Keratinocyte (primary cell): ENCODE results near the gene SMIM7. TPM values are rescaled to one million over a fixed set of nuclear protein-coding genes. Genes with fewer than 3 reads are reported as not detected.
A peak's percentile ranks its signal among the peaks of the same experiment; 100 is the strongest.

Experiments
- DNase-seq: peaks from one replicate; pipeline ENCODE4 v3.0.0-alpha.2; 2011; ENCODE audit warnings: low read depth, missing footprints, low spot score
- FAIRE-seq: peaks from 2 replicates; lab custom pipeline; 2011; peaks lifted over from hg19 to GRCh38; lab: Jason Lieb, UNC
- H2AFZ ChIP-seq: 2 replicates; pipeline ENCODE4 v1.6.0; 2012; ENCODE audit warnings: low read length, control low read depth, inconsistent platforms; ENCODE audit not compliant: control insufficient read depth
- H3K27ac ChIP-seq: 2 replicates; pipeline ENCODE4 v1.5.1; 2011; ENCODE audit warnings: low read length; ENCODE audit not compliant: control insufficient read depth, insufficient read depth
- H3K27me3 ChIP-seq: 3 replicates; pipeline ENCODE4 v1.6.0; 2011; ENCODE audit warnings: low read length; ENCODE audit not compliant: control insufficient read depth, insufficient read depth; ENCODE audit errors: extremely low read depth
- H3K36me3 ChIP-seq, 2 experiments: 2 replicates in 1 of 2; 3 replicates in 1 of 2; pipeline ENCODE4 v1.5.1; 2011; ENCODE audit warnings: low read length in 2 of 2, mild to moderate bottlenecking in 1 of 2; ENCODE audit not compliant: control insufficient read depth in 2 of 2, insufficient read depth in 2 of 2; ENCODE audit errors: extremely low read depth in 1 of 2
- H3K4me1 ChIP-seq: 3 replicates; pipeline ENCODE4 v1.5.1; 2011; ENCODE audit warnings: low read length; ENCODE audit not compliant: control insufficient read depth, insufficient read depth; ENCODE audit errors: extremely low read depth
- H3K4me2 ChIP-seq: 3 replicates; pipeline ENCODE4 v1.6.0; 2011; ENCODE audit warnings: low read depth, low read length; ENCODE audit not compliant: control insufficient read depth, insufficient read depth; ENCODE audit errors: extremely low read depth
- H3K4me3 ChIP-seq, 3 experiments: fragments of 200-600 bp in 1 of 3; sonication (generic) in 1 of 3; 2 replicates in 2 of 3; 3 replicates in 1 of 3; pipeline ENCODE4 v1.5.1; 2011 to 2016; ENCODE audit warnings: low read length in 3 of 3, mild to moderate bottlenecking in 3 of 3, control low read depth in 2 of 3, inconsistent platforms in 1 of 3, low read depth in 1 of 3, mixed read lengths in 1 of 3, mixed run types in 1 of 3, moderate library complexity in 1 of 3; ENCODE audit not compliant: control insufficient read depth in 2 of 3, insufficient read depth in 2 of 3; ENCODE audit errors: extremely low read depth in 1 of 3
- H3K79me2 ChIP-seq: 2 replicates; pipeline ENCODE4 v1.6.0; 2012; ENCODE audit warnings: low read length; ENCODE audit not compliant: control insufficient read depth, insufficient read depth
- H3K9ac ChIP-seq: 3 replicates; pipeline ENCODE4 v1.6.0; 2011; ENCODE audit warnings: low read length; ENCODE audit not compliant: control insufficient read depth, insufficient read depth; ENCODE audit errors: extremely low read depth
- H3K9me1 ChIP-seq: 3 replicates; pipeline ENCODE4 v1.6.0; 2011; ENCODE audit warnings: low read length; ENCODE audit not compliant: control insufficient read depth, insufficient read depth; ENCODE audit errors: extremely low read depth
- H3K9me3 ChIP-seq: 2 replicates; pipeline ENCODE4 v1.5.1; 2012; ENCODE audit warnings: low read depth, low read length; ENCODE audit not compliant: control insufficient read depth
- H4K20me1 ChIP-seq: 3 replicates; pipeline ENCODE4 v1.6.0; 2011; ENCODE audit warnings: low read length; ENCODE audit not compliant: control insufficient read depth, insufficient read depth; ENCODE audit errors: extremely low read depth
- EZH2 ChIP-seq: IDR thresholded peaks from one replicate; pipeline ENCODE4 v1.6.1; 2012; ENCODE audit warnings: inconsistent platforms, mild to moderate bottlenecking, low read length, moderate library complexity
- dilution Hi-C: fragments of 300-500 bp; cut with MboI; formaldehyde crosslinking; loops from one replicate; pipeline ENCODE4 v1.7.0; 2020; ENCODE audit warnings: low sequenced_read_pairs; ENCODE audit not compliant: extremely low pct_ligation_motif_present
- polyA plus RNA-seq, 5 experiments: library from polyadenylated mRNA; depleted of rRNA in 3 of 5; stranded (reverse) in 3 of 5; stranded (forward) in 1 of 5; unstranded in 1 of 5; fragments of >200 nt; gene quantifications; 1 replicate in 1 of 5; 2 replicates in 3 of 5; 3 replicates in 1 of 5; pipeline versions ENCODE4 v1.2.1 to v1.2.3, GENCODE V29; 2011 to 2012; ENCODE audit warnings: missing spikeins in 2 of 5, low read depth in 1 of 5, low replicate concordance in 1 of 5
- TF ChIP-seq, protein P1 (sequence below), 3 experiments: IDR thresholded peaks in 1 of 3; conservative IDR thresholded peaks in 1 of 3; optimal IDR thresholded peaks in 1 of 3; 2 replicates in 2 of 3; 3 replicates in 1 of 3; pipeline versions ENCODE3 to v1.5.1; 2011; ENCODE audit warnings: low read length in 3 of 3, mild to moderate bottlenecking in 3 of 3, moderate library complexity in 2 of 3, control low read depth in 1 of 3, inconsistent platforms in 1 of 3; ENCODE audit not compliant: insufficient read depth in 2 of 3; ENCODE audit errors: extremely low read depth in 1 of 3

The SMIM7 gene
- polyA plus RNA-seq, 1 donor (not counting 4 experiments of a cell fraction or from before 2014, with no cell fraction given) = 79.1 TPM

DNA sequence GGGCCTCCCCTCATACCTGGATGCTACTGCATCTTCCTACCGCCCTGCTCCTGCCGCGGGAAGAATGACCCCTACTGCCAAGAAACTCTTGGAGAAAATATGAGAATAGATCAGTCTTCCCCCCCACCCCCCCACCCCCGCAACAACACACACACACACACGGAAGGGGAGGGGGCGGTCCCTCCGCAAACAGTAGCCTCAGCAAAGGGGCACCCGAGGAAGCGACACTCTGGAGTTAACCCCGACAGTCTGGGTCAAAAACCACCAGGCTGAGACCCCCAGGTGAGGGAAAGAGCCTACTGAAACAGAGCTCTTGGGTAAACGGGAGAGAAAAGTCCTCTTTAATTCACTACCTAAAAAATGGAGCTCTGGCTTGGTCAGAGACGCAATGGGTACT, 33.1 kb downstream of the SMIM7 start:
- peak overlapping the region; percentile 80 to 100 (median 96) for H3K4me3 ChIP-seq
- peak overlapping the region; percentile 96 for H3K4me2 ChIP-seq
- no peaks in the 10 kb centered on the region for H3K9me3 ChIP-seq
- DNase-seq = no peak
- H4K20me1 ChIP-seq = peaks cover 20% of the 10 kb centered on the region
- dilution Hi-C loops = no loop called here
- FAIRE-seq = no peak
- TF ChIP-seq, protein P1, sequence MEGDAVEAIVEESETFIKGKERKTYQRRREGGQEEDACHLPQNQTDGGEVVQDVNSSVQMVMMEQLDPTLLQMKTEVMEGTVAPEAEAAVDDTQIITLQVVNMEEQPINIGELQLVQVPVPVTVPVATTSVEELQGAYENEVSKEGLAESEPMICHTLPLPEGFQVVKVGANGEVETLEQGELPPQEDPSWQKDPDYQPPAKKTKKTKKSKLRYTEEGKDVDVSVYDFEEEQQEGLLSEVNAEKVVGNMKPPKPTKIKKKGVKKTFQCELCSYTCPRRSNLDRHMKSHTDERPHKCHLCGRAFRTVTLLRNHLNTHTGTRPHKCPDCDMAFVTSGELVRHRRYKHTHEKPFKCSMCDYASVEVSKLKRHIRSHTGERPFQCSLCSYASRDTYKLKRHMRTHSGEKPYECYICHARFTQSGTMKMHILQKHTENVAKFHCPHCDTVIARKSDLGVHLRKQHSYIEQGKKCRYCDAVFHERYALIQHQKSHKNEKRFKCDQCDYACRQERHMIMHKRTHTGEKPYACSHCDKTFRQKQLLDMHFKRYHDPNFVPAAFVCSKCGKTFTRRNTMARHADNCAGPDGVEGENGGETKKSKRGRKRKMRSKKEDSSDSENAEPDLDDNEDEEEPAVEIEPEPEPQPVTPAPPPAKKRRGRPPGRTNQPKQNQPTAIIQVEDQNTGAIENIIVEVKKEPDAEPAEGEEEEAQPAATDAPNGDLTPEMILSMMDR (optimal IDR thresholded peaks at IDR 0.05 in 1 of 3, IDR thresholded peaks at IDR 0.05 in 1 of 3, conservative IDR thresholded peaks at IDR 0.05 in 1 of 3; ENCODE audit: extremely low read depth in 1 of 3, insufficient read depth in 2 of 3, low read length in 3 of 3) = no peak
- no peak for TF ChIP-seq EZH2
- H3K36me3 ChIP-seq = peaks cover 22 to 23% of the 10 kb centered on the region in 2 experiments
- peaks cover 17% of the 10 kb centered on the region for H3K4me1 ChIP-seq
- peaks cover 60% of the 10 kb centered on the region for H3K79me2 ChIP-seq
- H3K9ac ChIP-seq = peak overlapping the region; percentile 97
- no peaks in the 10 kb centered on the region for H3K27me3 ChIP-seq
- H2AFZ ChIP-seq = no peak overlapping the region
- peak overlapping the region; percentile 84 for H3K27ac ChIP-seq
- H3K9me1 ChIP-seq = no peaks in the 10 kb centered on the region

DNA sequence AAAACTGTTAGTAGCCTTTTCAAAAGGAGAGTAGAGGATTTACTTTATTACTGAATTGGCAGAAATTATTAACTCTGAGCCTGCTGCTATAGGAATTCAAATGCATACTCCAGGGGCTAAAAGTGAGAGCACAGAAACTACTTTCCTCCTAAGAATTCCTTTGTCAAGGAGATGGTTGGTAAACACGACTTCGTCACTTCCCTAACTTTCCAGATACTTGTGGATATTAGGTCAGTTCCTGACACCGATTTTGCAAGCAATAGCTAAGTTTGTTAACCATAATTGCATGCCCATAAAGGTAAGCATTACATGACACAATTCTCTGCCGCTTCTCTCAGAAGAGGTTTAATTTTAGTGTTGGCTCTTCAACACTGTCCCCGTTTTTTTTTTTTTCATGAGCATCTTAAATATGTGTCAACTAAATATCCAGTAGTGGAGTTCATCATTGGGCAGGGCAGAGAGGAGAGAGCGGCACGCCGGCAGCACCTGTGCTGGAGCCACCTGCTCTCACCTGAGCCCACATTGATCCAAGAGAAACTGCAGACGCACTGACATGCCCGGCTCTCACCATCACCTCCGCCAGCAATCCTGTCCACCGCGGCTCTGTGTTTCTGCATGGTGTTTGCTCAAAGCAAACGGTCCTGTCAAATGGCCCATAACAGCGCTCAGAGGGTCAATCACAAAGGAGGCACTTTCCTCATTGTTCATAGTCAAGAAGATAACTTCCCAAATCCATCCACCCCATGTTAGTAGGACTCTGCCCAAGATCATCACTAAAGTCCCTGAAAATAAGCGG, 34.6 kb downstream of the SMIM7 start:
- Histone ChIP-seq H3K9me3 (no peaks in the 10 kb centered on the region), H3K9me1 (peaks cover 6% of the 10 kb centered on the region), H3K79me2 (peaks cover 74% of the 10 kb centered on the region), H2AFZ (no peak overlapping the region), H3K4me2 (no peak overlapping the region), H4K20me1 (peaks cover 29% of the 10 kb centered on the region), H3K36me3 (peaks cover 17 to 23% of the 10 kb centered on the region in 2 experiments), H3K4me1 (peaks cover 17% of the 10 kb centered on the region), H3K4me3 (no peak overlapping the region), H3K27ac (no peak overlapping the region), H3K27me3 (no peaks in the 10 kb centered on the region), H3K9ac (no peak overlapping the region)
- DNase-seq (no peak), FAIRE-seq (no peak)
- dilution Hi-C loops = no loop called here
- TF ChIP-seq, protein P1 (optimal IDR thresholded peaks at IDR 0.05 in 1 of 3, IDR thresholded peaks at IDR 0.05 in 1 of 3, conservative IDR thresholded peaks at IDR 0.05 in 1 of 3; ENCODE audit: extremely low read depth in 1 of 3, insufficient read depth in 2 of 3, low read length in 3 of 3) = no peak
